IMR-90 (cell line): Measurements from ENCODE around the gene UBE3B. TPM values are rescaled to one million over a fixed set of nuclear protein-coding genes. Genes with fewer than 3 reads are reported as not detected.
A peak's percentile ranks its signal among the peaks of the same experiment; 100 is the strongest.

ENCODE experiments used
- ATAC-seq: fragments of 200-7000 bp; cut with Tn5 transposase; 2 replicates; pipeline ENCODE4 v1.9.1; 2020; ENCODE audit warnings: low read depth, mild to moderate bottlenecking, moderate library complexity
- BruUV-seq: library from RNA; stranded (reverse); fragments of 400-500 nt; replicated peaks from 2 replicates; lab custom pipeline; 2021; lab: Mats Ljungman, UMichigan
- CTCF ChIA-PET: fragments of 300-600 bp; formaldehyde crosslinking; extraction: SDS; loops from one replicate; lab custom pipeline; 2021; ENCODE audit warnings: antibody characterized with exemption; lab: Yijun Ruan, JAX
- POLR2A ChIA-PET: fragments of 300-600 bp; sonication (Branson Sonifier 250); formaldehyde crosslinking; loops from one replicate; lab custom pipeline; 2022; ENCODE audit warnings: antibody characterized with exemption; ENCODE audit not compliant: unreplicated experiment; lab: Charles Lee
- DNase-seq: peaks from one replicate; pipeline ENCODE4 v3.0.0; 2013
- H2AFZ ChIP-seq: replicated peaks from 2 replicates; pipeline ENCODE3; 2013; ENCODE audit warnings: low read length, mild to moderate bottlenecking; ENCODE audit not compliant: poor library complexity
- H2AK5ac ChIP-seq: 2 replicates; pipeline ENCODE4 v1.6.1; 2013; ENCODE audit warnings: low read depth, low read length, inconsistent platforms
- H2AK9ac ChIP-seq: replicated peaks from 2 replicates; pipeline ENCODE3; 2013; ENCODE audit warnings: mild to moderate bottlenecking, low read depth, low read length, moderate library complexity; ENCODE audit not compliant: poor library complexity
- H2BK120ac ChIP-seq: 2 replicates; pipeline ENCODE4 v1.6.1; 2013; ENCODE audit warnings: low read depth, low read length, inconsistent platforms
- H2BK15ac ChIP-seq: 3 replicates; pipeline ENCODE4 v1.6.1; 2013; ENCODE audit warnings: low read depth, low read length, inconsistent platforms
- H2BK20ac ChIP-seq: 2 replicates; pipeline ENCODE4 v1.6.1; 2013; ENCODE audit warnings: low read depth, mild to moderate bottlenecking, inconsistent platforms, low read length, moderate library complexity
- H2BK5ac ChIP-seq: 2 replicates; pipeline ENCODE4 v1.6.1; 2013; ENCODE audit warnings: mild to moderate bottlenecking, low read depth, low read length, inconsistent platforms; ENCODE audit not compliant: poor library complexity, severe bottlenecking
- H3K14ac ChIP-seq: replicated peaks from 2 replicates; pipeline ENCODE4 v1.6.1; 2013; ENCODE audit warnings: low read depth, low read length, inconsistent platforms
- H3K18ac ChIP-seq: 2 replicates; pipeline ENCODE4 v1.6.1; 2013; ENCODE audit warnings: low read depth, low read length, control low read depth
- H3K23ac ChIP-seq: 2 replicates; pipeline ENCODE4 v1.6.1; 2013; ENCODE audit warnings: low read depth, low read length, inconsistent platforms
- H3K27ac ChIP-seq: 2 replicates; pipeline ENCODE4 v1.5.1; 2013; ENCODE audit warnings: mild to moderate bottlenecking, control low read depth, low read length; ENCODE audit not compliant: insufficient read depth
- H3K27me3 ChIP-seq: 2 replicates; pipeline ENCODE4 v1.6.1; 2013; ENCODE audit warnings: low read length; ENCODE audit not compliant: control insufficient read depth, insufficient read depth
- H3K36me3 ChIP-seq: 2 replicates; pipeline ENCODE4 v1.6.1; 2013; ENCODE audit warnings: low read length, mixed read lengths; ENCODE audit not compliant: control insufficient read depth, insufficient read depth
- H3K4ac ChIP-seq: 2 replicates; pipeline ENCODE4 v1.6.1; 2013; ENCODE audit warnings: low read depth, low read length, inconsistent platforms
- H3K4me1 ChIP-seq: 2 replicates; pipeline ENCODE4 v1.6.1; 2013; ENCODE audit warnings: low read length, mixed read lengths; ENCODE audit not compliant: control insufficient read depth, insufficient read depth
- H3K4me2 ChIP-seq: 2 replicates; pipeline ENCODE4 v1.6.1; 2013; ENCODE audit warnings: low read depth, mild to moderate bottlenecking, control low read depth, low read length, moderate library complexity
- H3K4me3 ChIP-seq: 2 replicates; pipeline ENCODE4 v1.5.1; 2013; ENCODE audit warnings: low read depth, mild to moderate bottlenecking, control low read depth, low read length, moderate library complexity; ENCODE audit not compliant: insufficient read depth
- H3K56ac ChIP-seq: 2 replicates; pipeline ENCODE4 v1.6.1; 2013; ENCODE audit warnings: low read length, inconsistent platforms; ENCODE audit not compliant: insufficient read depth; ENCODE audit errors: extremely low read depth
- H3K79me1 ChIP-seq, 2 experiments: 2 replicates each; pipeline ENCODE4 v1.6.1; 2013; ENCODE audit warnings: low read length in 2 of 2, inconsistent platforms in 1 of 2, low read depth in 1 of 2
- H3K9ac ChIP-seq: 2 replicates; pipeline ENCODE4 v1.6.1; 2013; ENCODE audit warnings: low read depth, low read length, control low read depth
- H3K9me1 ChIP-seq: 2 replicates; pipeline ENCODE4 v1.6.1; 2013; ENCODE audit warnings: low read length, inconsistent platforms; ENCODE audit not compliant: insufficient read depth
- H3K9me3 ChIP-seq: 2 replicates; pipeline ENCODE4 v1.6.1; 2013; ENCODE audit warnings: low read length; ENCODE audit not compliant: control insufficient read depth, insufficient read depth
- H4K20me1 ChIP-seq: 2 replicates; pipeline ENCODE4 v1.6.1; 2013; ENCODE audit warnings: low read length, inconsistent platforms; ENCODE audit not compliant: insufficient read depth
- H4K5ac ChIP-seq: 2 replicates; pipeline ENCODE4 v1.6.1; 2013; ENCODE audit warnings: mild to moderate bottlenecking, low read depth, low read length, control low read depth
- H4K8ac ChIP-seq, 2 experiments: 2 replicates each; pipeline ENCODE4 v1.6.1; 2013; ENCODE audit warnings: low read depth in 2 of 2, low read length in 2 of 2, control low read depth in 1 of 2, inconsistent platforms in 1 of 2
- H4K91ac ChIP-seq: 2 replicates; pipeline ENCODE4 v1.6.1; 2013; ENCODE audit warnings: low read depth, low read length, inconsistent platforms; ENCODE audit not compliant: insufficient read depth
- CTCF ChIP-seq: conservative IDR thresholded peaks from 2 replicates; pipeline ENCODE4 v1.5.1; 2012; ENCODE audit warnings: mild to moderate bottlenecking, low read depth, low read length, improper control_type of control experiment
- FOS ChIP-seq: fragments of 150-350 bp; IDR thresholded peaks from 2 replicates; pipeline ENCODE4 v1.6.1; 2016; ENCODE audit warnings: low read depth, low read length
- MAFK ChIP-seq: IDR thresholded peaks from 2 replicates; pipeline ENCODE4 v1.6.1; 2012; ENCODE audit warnings: low read depth, low read length, improper control_type of control experiment
- MAZ ChIP-seq: IDR thresholded peaks from 2 replicates; pipeline ENCODE4 v1.6.1; 2012; ENCODE audit warnings: low read depth, mild to moderate bottlenecking, low read length, improper control_type of control experiment, moderate library complexity, borderline replicate concordance
- NFE2L2 ChIP-seq: fragments of 150-350 bp; IDR thresholded peaks from 2 replicates; pipeline ENCODE4 v1.6.1; 2016; ENCODE audit warnings: low read depth, mild to moderate bottlenecking, low read length
- POLR2A ChIP-seq: IDR thresholded peaks from 2 replicates; pipeline ENCODE4 v1.6.1; 2012; ENCODE audit warnings: mild to moderate bottlenecking, low read depth, low read length
- RFX5 ChIP-seq: IDR thresholded peaks from 2 replicates; pipeline ENCODE4 v1.8.0; 2012; ENCODE audit warnings: low read depth, mild to moderate bottlenecking, low read length, moderate library complexity
- USF2 ChIP-seq: fragments of 150-350 bp; IDR thresholded peaks from 2 replicates; pipeline ENCODE4 v1.6.1; 2017; ENCODE audit warnings: mild to moderate bottlenecking, antibody characterized with exemption, low read length, low read depth
- WGBS, 2 experiments: methylation state at CpG; one replicate each; pipeline versions ENCODE4 v1.1.5 to v1.1.7; 2013; ENCODE audit warnings: missing lambda C conversion rate in 2 of 2; ENCODE audit not compliant: insufficient read length in 1 of 2; ENCODE audit errors: extremely low coverage in 2 of 2; 5-methylcytosine and 5-hydroxymethylcytosine counted together
- dilution Hi-C: fragments of 300-500 bp; cut with HindIII; formaldehyde crosslinking; loops from one replicate; pipeline ENCODE4 v1.14.3; 2018; ENCODE audit warnings: low sequenced_read_pairs; ENCODE audit not compliant: unreplicated experiment
- in situ Hi-C: fragments of 300-500 bp; cut with MboI; formaldehyde crosslinking; loops from 3 replicates; pipeline ENCODE4 v1.14.3; 2019; ENCODE audit warnings: low sequenced_read_pairs, inconsistent platforms, mixed read lengths
- intact Hi-C: fragments of 100-400 bp; cut with micrococcal nuclease; formaldehyde crosslinking; loops from 2 replicates; pipeline ENCODE4 v1.10.0; 2022
- polyA plus RNA-seq, 3 experiments: library from polyadenylated mRNA; depleted of rRNA; stranded (reverse); fragments of >200 nt; gene quantifications; 2 replicates each; pipeline ENCODE4 v1.2.3, GENCODE V29; 2012; ENCODE audit warnings: low replicate concordance in 1 of 3
- total RNA-seq: library from RNA; depleted of rRNA; stranded (reverse); fragments of >200 nt; gene quantifications from 2 replicates; pipeline ENCODE4 v1.2.3, GENCODE V29; 2012

The UBE3B gene
- total and polyA plus RNA-seq, 2 of the 4 experiments (the other 2 are of a cell fraction) = 18.8 to 24.9 TPM

- H4K91ac ChIP-seq = no peak overlapping the region
- no peak overlapping the region for H3K14ac ChIP-seq
- dilution Hi-C loops = no loop called here
- H3K9ac ChIP-seq = no peak overlapping the region
- no peaks in the 10 kb centered on the region for H4K20me1 ChIP-seq
- no peak overlapping the region for H2AFZ ChIP-seq
- BruUV-seq = no TSS peak
- H2AK5ac ChIP-seq = no peak overlapping the region
- H3K4me2 ChIP-seq = no peak overlapping the region
- ATAC-seq (no peak), DNase-seq (no peak)
- H3K79me1 ChIP-seq = no peaks in the 10 kb centered on the region
- ChIA-PET POLR2A (no interaction called here), CTCF (interaction anchor here (0.6 to 1.5 kb wide), 5 partner anchors 10 to 80 kb away, joined by 3 to 8 read pairs (median 3); partner anchors contain the start of genes KCTD10 and UBE3B)
- H2BK20ac ChIP-seq = no peak overlapping the region
- H3K27ac ChIP-seq = no peak overlapping the region
- H4K8ac ChIP-seq = no peak overlapping the region
- H2AK9ac ChIP-seq = peak overlapping the region; percentile 59
- H3K9me1 ChIP-seq = no peaks in the 10 kb centered on the region; the same call in 1 of the 2 replicates
- H3K4me1 ChIP-seq = no peaks in the 10 kb centered on the region
- H3K23ac ChIP-seq = no peak overlapping the region
- H3K56ac ChIP-seq = no peak overlapping the region
- H2BK15ac ChIP-seq = no peak overlapping the region
- H3K36me3 ChIP-seq = no peaks in the 10 kb centered on the region
- H3K4me3 ChIP-seq = no peak overlapping the region
- TF ChIP-seq NFE2L2 = no peak
- no peak for TF ChIP-seq MAFK
- TF ChIP-seq RFX5 = no peak
- no peak for TF ChIP-seq MAZ
- TF ChIP-seq POLR2A = no peak
- TF ChIP-seq CTCF = no peak; the same call in 1 of the 2 replicates
- TF ChIP-seq USF2 = no peak
- TF ChIP-seq FOS = no peak
- intact Hi-C loops = no loop called here
- no peak overlapping the region for H2BK120ac ChIP-seq
- in situ Hi-C loops = loop anchor here (5.0 kb wide), 1 partner anchor 44 kb away; the partner anchor contains the start of genes KCTD10 and UBE3B
- H3K4ac ChIP-seq = no peak overlapping the region
- no peak overlapping the region for H4K5ac ChIP-seq
- no peaks in the 10 kb centered on the region for H3K27me3 ChIP-seq
- 100% methylated on average over 1 of the region's 4 CpGs; no CpG with 5 or more reads in 1 of the 2 experiments for WGBS, 2 experiments
- no peaks in the 10 kb centered on the region for H3K9me3 ChIP-seq
- H2BK5ac ChIP-seq = no peak overlapping the region
- H3K18ac ChIP-seq = no peak overlapping the region
Observed at GRCh38 chr12:109433618-109434017, 43.8 kb upstream of the UBE3B start.
